ENCODE results near the gene CRYBG1.

DNA sequence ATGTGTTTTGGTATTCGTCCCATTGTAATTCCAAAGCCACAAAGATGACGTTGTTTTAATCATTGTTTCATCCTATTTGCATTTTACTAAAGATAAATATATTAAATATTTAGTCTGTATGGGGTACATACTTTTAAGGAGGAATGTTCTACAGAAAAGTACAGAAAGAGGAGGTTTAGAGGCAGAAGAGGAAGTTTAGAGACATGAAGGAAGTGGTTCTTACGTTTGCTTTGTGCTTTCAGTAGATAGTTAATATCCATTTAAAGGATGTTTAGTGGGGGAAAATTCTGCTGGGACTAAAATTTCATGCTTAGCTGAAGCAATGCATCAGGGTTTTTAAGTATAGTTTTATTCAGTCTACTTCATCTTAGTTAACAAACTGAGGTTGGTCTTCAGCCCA, 116.6 kb downstream of the CRYBG1 start:
- TF ChIP-seq, protein P1, sequence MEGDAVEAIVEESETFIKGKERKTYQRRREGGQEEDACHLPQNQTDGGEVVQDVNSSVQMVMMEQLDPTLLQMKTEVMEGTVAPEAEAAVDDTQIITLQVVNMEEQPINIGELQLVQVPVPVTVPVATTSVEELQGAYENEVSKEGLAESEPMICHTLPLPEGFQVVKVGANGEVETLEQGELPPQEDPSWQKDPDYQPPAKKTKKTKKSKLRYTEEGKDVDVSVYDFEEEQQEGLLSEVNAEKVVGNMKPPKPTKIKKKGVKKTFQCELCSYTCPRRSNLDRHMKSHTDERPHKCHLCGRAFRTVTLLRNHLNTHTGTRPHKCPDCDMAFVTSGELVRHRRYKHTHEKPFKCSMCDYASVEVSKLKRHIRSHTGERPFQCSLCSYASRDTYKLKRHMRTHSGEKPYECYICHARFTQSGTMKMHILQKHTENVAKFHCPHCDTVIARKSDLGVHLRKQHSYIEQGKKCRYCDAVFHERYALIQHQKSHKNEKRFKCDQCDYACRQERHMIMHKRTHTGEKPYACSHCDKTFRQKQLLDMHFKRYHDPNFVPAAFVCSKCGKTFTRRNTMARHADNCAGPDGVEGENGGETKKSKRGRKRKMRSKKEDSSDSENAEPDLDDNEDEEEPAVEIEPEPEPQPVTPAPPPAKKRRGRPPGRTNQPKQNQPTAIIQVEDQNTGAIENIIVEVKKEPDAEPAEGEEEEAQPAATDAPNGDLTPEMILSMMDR (CRISPR knock-in tag; IDR thresholded peaks at IDR 0.05): no peak
- TF ChIP-seq EZH2 (conservative IDR thresholded peaks at IDR 0.05; ENCODE audit: low read depth, low read length) (no peak), ZNF367 (CRISPR knock-in tag; IDR thresholded peaks at IDR 0.05; ENCODE audit: borderline replicate concordance) (no peak), HNRNPK (IDR thresholded peaks at IDR 0.05; ENCODE audit: low read depth, low read length, poor library complexity, severe bottlenecking) (no peak), EED (CRISPR knock-in tag; IDR thresholded peaks at IDR 0.05) (no peak), ARID2 (CRISPR knock-in tag; IDR thresholded peaks at IDR 0.05; ENCODE audit: borderline replicate concordance) (no peak), FOXP1 (IDR thresholded peaks at IDR 0.05) (no peak), FOXP1 (CRISPR knock-in tag; IDR thresholded peaks at IDR 0.05) (no peak), POLR2AphosphoS5 (IDR thresholded peaks at IDR 0.05; ENCODE audit: low read depth, low read length) (no peak)
- TF ChIP-seq, protein P2, sequence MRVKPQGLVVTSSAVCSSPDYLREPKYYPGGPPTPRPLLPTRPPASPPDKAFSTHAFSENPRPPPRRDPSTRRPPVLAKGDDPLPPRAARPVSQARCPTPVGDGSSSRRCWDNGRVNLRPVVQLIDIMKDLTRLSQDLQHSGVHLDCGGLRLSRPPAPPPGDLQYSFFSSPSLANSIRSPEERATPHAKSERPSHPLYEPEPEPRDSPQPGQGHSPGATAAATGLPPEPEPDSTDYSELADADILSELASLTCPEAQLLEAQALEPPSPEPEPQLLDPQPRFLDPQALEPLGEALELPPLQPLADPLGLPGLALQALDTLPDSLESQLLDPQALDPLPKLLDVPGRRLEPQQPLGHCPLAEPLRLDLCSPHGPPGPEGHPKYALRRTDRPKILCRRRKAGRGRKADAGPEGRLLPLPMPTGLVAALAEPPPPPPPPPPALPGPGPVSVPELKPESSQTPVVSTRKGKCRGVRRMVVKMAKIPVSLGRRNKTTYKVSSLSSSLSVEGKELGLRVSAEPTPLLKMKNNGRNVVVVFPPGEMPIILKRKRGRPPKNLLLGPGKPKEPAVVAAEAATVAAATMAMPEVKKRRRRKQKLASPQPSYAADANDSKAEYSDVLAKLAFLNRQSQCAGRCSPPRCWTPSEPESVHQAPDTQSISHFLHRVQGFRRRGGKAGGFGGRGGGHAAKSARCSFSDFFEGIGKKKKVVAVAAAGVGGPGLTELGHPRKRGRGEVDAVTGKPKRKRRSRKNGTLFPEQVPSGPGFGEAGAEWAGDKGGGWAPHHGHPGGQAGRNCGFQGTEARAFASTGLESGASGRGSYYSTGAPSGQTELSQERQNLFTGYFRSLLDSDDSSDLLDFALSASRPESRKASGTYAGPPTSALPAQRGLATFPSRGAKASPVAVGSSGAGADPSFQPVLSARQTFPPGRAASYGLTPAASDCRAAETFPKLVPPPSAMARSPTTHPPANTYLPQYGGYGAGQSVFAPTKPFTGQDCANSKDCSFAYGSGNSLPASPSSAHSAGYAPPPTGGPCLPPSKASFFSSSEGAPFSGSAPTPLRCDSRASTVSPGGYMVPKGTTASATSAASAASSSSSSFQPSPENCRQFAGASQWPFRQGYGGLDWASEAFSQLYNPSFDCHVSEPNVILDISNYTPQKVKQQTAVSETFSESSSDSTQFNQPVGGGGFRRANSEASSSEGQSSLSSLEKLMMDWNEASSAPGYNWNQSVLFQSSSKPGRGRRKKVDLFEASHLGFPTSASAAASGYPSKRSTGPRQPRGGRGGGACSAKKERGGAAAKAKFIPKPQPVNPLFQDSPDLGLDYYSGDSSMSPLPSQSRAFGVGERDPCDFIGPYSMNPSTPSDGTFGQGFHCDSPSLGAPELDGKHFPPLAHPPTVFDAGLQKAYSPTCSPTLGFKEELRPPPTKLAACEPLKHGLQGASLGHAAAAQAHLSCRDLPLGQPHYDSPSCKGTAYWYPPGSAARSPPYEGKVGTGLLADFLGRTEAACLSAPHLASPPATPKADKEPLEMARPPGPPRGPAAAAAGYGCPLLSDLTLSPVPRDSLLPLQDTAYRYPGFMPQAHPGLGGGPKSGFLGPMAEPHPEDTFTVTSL (CRISPR knock-in tag; IDR thresholded peaks at IDR 0.05; ENCODE audit: borderline replicate concordance): no peak
